H9 (cell line): Measurements from ENCODE around the gene DOK5. TPM values are rescaled to one million over a fixed set of nuclear protein-coding genes. Genes with fewer than 3 reads are reported as not detected.

ENCODE experiments used
- DNase-seq: peaks from one replicate; pipeline ENCODE4 v3.0.0-alpha.2; 2017
- H2AFZ ChIP-seq: one replicate; pipeline ENCODE4 v1.6.1; 2013; ENCODE audit warnings: mild to moderate bottlenecking, low read length, control low read depth, moderate library complexity
- H2AK5ac ChIP-seq: 2 replicates; pipeline ENCODE4 v1.6.1; 2013; ENCODE audit warnings: low read length, control low read depth, mixed read lengths; ENCODE audit not compliant: insufficient read length
- H2BK120ac ChIP-seq: one replicate; pipeline ENCODE4 v1.6.1; 2013; ENCODE audit warnings: low read depth, mild to moderate bottlenecking, low read length, control low read depth, inconsistent platforms; ENCODE audit not compliant: poor library complexity, severe bottlenecking
- H2BK12ac ChIP-seq: 2 replicates; pipeline ENCODE4 v1.6.1; 2013; ENCODE audit warnings: low read length, control low read depth, mixed read lengths, low read depth; ENCODE audit not compliant: insufficient read length
- H2BK15ac ChIP-seq: 2 replicates; pipeline ENCODE4 v1.6.1; 2013; ENCODE audit warnings: low read depth, low read length, control low read depth
- H2BK20ac ChIP-seq: one replicate; pipeline ENCODE4 v1.6.1; 2013; ENCODE audit warnings: low read depth, mild to moderate bottlenecking, low read length, control low read depth, inconsistent platforms; ENCODE audit not compliant: poor library complexity, severe bottlenecking
- H2BK5ac ChIP-seq: 2 replicates; pipeline ENCODE4 v1.6.1; 2013; ENCODE audit warnings: low read length, control low read depth, mixed read lengths; ENCODE audit not compliant: insufficient read length
- H3K14ac ChIP-seq: 2 replicates; pipeline ENCODE4 v1.6.1; 2013; ENCODE audit warnings: low read length, control low read depth; ENCODE audit not compliant: insufficient read depth
- H3K18ac ChIP-seq: 2 replicates; pipeline ENCODE4 v1.6.1; 2013; ENCODE audit warnings: low read depth, mild to moderate bottlenecking, mixed read lengths, low read length, control low read depth; ENCODE audit not compliant: insufficient read length
- H3K23ac ChIP-seq: 2 replicates; pipeline ENCODE4 v1.6.1; 2013; ENCODE audit warnings: low read length, control low read depth, mixed read lengths, low read depth; ENCODE audit not compliant: insufficient read length
- H3K23me2 ChIP-seq: 2 replicates; pipeline ENCODE4 v1.6.1; 2013; ENCODE audit warnings: low read depth, mild to moderate bottlenecking, mixed read lengths, low read length, control low read depth; ENCODE audit not compliant: insufficient read length, poor library complexity, severe bottlenecking
- H3K27ac ChIP-seq: 2 replicates; pipeline ENCODE4 v1.5.1; 2013; ENCODE audit warnings: low read length, control low read depth, mixed read lengths, low read depth; ENCODE audit not compliant: insufficient read length
- H3K27me3 ChIP-seq: 2 replicates; pipeline ENCODE4 v1.6.1; 2013; ENCODE audit warnings: low read length, control low read depth, inconsistent platforms; ENCODE audit not compliant: insufficient read depth
- H3K4ac ChIP-seq: 2 replicates; pipeline ENCODE4 v1.6.1; 2013; ENCODE audit warnings: low read depth, mild to moderate bottlenecking, control low read depth, inconsistent platforms, low read length, moderate library complexity
- H3K4me1 ChIP-seq: 2 replicates; pipeline ENCODE4 v1.6.1; 2013; ENCODE audit warnings: low read length, control low read depth, inconsistent platforms; ENCODE audit not compliant: insufficient read depth
- H3K4me2 ChIP-seq: 2 replicates; pipeline ENCODE4 v1.6.1; 2013; ENCODE audit warnings: low read length, control low read depth, mixed read lengths; ENCODE audit not compliant: insufficient read length, insufficient read depth
- H3K56ac ChIP-seq: 2 replicates; pipeline ENCODE4 v1.6.1; 2013; ENCODE audit warnings: low read depth, mild to moderate bottlenecking, mixed read lengths, low read length, control low read depth; ENCODE audit not compliant: insufficient read length
- H3K79me1 ChIP-seq: 2 replicates; pipeline ENCODE4 v1.6.1; 2013; ENCODE audit warnings: low read depth, mild to moderate bottlenecking, moderate library complexity, low read length, control low read depth, inconsistent platforms; ENCODE audit not compliant: insufficient read depth, poor library complexity, severe bottlenecking
- H3K79me2 ChIP-seq: 2 replicates; pipeline ENCODE4 v1.6.1; 2013; ENCODE audit warnings: low read length, control low read depth, inconsistent platforms; ENCODE audit not compliant: insufficient read depth
- H3K9ac ChIP-seq: 2 replicates; pipeline ENCODE4 v1.6.1; 2013; ENCODE audit warnings: low read length, control low read depth, mixed read lengths; ENCODE audit not compliant: insufficient read length; ENCODE audit errors: extremely low read depth
- H3K9me3 ChIP-seq: one replicate; pipeline ENCODE4 v1.6.1; 2013; ENCODE audit warnings: low read depth, low read length, inconsistent platforms; ENCODE audit not compliant: control insufficient read depth
- H3T11ph ChIP-seq: one replicate; pipeline ENCODE4 v1.6.1; 2013; ENCODE audit warnings: mild to moderate bottlenecking, low read length, control low read depth, inconsistent platforms
- H4K20me1 ChIP-seq: one replicate; pipeline ENCODE4 v1.6.1; 2013; ENCODE audit not compliant: control insufficient read depth, insufficient read length, insufficient read depth
- H4K5ac ChIP-seq: 2 replicates; pipeline ENCODE4 v1.6.1; 2013; ENCODE audit warnings: low read depth, mild to moderate bottlenecking, mixed read lengths, low read length, control low read depth; ENCODE audit not compliant: insufficient read length
- H4K8ac ChIP-seq: replicated peaks from 2 replicates; pipeline ENCODE4 v1.6.1; 2013; ENCODE audit warnings: low read length, control low read depth, mixed read lengths, low read depth; ENCODE audit not compliant: insufficient read length
- H4K91ac ChIP-seq: 2 replicates; pipeline ENCODE4 v1.6.1; 2013; ENCODE audit warnings: low read depth, mild to moderate bottlenecking, moderate library complexity, mixed read lengths, low read length, control low read depth; ENCODE audit not compliant: insufficient read length
- H3K27ac Mint-ChIP-seq, 3 experiments: 2 replicates in 2 of 3; 3 replicates in 1 of 3; pipeline ENCODE4 v1.8.0; 2020 to 2021; ENCODE audit warnings: mixed read lengths in 3 of 3, mild to moderate bottlenecking in 1 of 3, moderate library complexity in 1 of 3
- H3K27me3 Mint-ChIP-seq: 2 replicates; pipeline ENCODE4 v1.8.0; 2021; ENCODE audit warnings: low read depth, mild to moderate bottlenecking, moderate library complexity, mixed read lengths
- H3K36me3 Mint-ChIP-seq, 3 experiments: 2 replicates in 2 of 3; 3 replicates in 1 of 3; pipeline ENCODE4 v1.8.0; 2020 to 2021; ENCODE audit warnings: low read depth in 3 of 3, mixed read lengths in 3 of 3; ENCODE audit not compliant: insufficient read depth in 1 of 3
- H3K4me1 Mint-ChIP-seq, 2 experiments: 2 replicates each; pipeline ENCODE4 v1.8.0; 2020; ENCODE audit warnings: mixed read lengths in 2 of 2
- H3K4me3 Mint-ChIP-seq, 2 experiments: 2 replicates in 1 of 2; 3 replicates in 1 of 2; pipeline ENCODE4 v1.8.0; 2020 to 2021; ENCODE audit warnings: mild to moderate bottlenecking in 2 of 2, mixed read lengths in 2 of 2, moderate library complexity in 1 of 2
- H3K9me3 Mint-ChIP-seq, 2 experiments: 2 replicates in 1 of 2; 3 replicates in 1 of 2; pipeline ENCODE4 v1.8.0; 2020; ENCODE audit warnings: mild to moderate bottlenecking in 2 of 2, mixed read lengths in 2 of 2, moderate library complexity in 1 of 2
- WGBS: extraction: QIAGEN DNeasy Blood & Tissue Kit; methylation state at CpG from one replicate; pipeline ENCODE4 v1.1.7; 2013; ENCODE audit warnings: missing lambda C conversion rate, low lambda C conversion rate, mixed read lengths; ENCODE audit not compliant: insufficient read length; ENCODE audit errors: extremely low coverage; 5-methylcytosine and 5-hydroxymethylcytosine counted together
- total RNA-seq: library from RNA; stranded (reverse); gene quantifications from 2 replicates; pipeline ENCODE4 v1.2.1, GENCODE V29; 2021
- TF ChIP-seq, protein P1 (sequence below): fragments of 200-600 bp; sonication (generic); conservative IDR thresholded peaks from 3 replicates; pipeline ENCODE4 v1.8.0; 2021; ENCODE audit warnings: antibody characterized with exemption, mild to moderate bottlenecking

Gene DOK5
- total RNA-seq, 1 experiment from 2014 or later = 4.5 TPM

DNA sequence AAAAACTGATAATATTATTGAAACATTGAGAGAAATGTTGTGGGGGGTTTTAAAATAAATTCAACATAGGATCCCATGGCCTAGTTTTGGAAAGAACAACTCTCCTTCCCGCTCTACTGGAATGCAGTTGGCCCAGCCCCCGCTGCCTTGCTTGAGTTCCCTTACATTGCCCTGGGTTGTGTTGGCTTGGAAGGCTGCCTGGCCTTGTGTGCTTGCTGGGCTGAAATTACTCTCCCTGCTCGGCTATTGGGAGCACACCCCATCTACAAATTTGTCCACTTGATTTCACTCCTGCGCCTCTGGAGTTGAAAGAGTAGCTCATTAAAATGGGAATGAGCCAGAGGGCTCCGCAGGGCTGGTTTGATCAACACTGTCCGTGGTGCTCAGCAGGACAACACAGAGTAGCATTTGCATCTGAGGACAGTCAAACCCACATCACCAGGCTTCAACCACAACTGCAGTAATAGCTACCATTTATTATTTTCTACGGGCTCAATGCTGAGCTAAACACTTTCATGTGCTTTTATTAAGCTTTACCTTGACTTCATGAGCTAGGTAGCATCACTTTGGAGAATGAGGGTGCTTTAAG is 35.2 kb downstream of the DOK5 start:
- Histone ChIP-seq H4K91ac (no peak overlapping the region), H3K4ac (no peak overlapping the region), H3K27ac (no peak overlapping the region), H3K56ac (no peak overlapping the region), H2BK12ac (no peak overlapping the region), H4K20me1 (no peaks in the 10 kb centered on the region), H2BK20ac (no peak overlapping the region), H2AFZ (no peak overlapping the region), H4K5ac (no peak overlapping the region), H3T11ph (no peak overlapping the region), H3K14ac (no peak overlapping the region), H3K79me1 (no peaks in the 10 kb centered on the region), H2AK5ac (no peak overlapping the region), H2BK120ac (no peak overlapping the region), H3K9ac (no peak overlapping the region), H2BK15ac (no peak overlapping the region), H3K18ac (no peak overlapping the region), H3K4me2 (peak overlapping the region; percentile 2), H3K4me1 (peaks cover 7% of the 10 kb centered on the region; the same call in 1 of the 2 replicates), H3K79me2 (no peaks in the 10 kb centered on the region), H3K27me3 (no peaks in the 10 kb centered on the region), H3K23me2 (no peaks in the 10 kb centered on the region), H3K23ac (no peak overlapping the region), H2BK5ac (no peak overlapping the region), H3K9me3 (no peaks in the 10 kb centered on the region), H4K8ac (no peak overlapping the region)
- DNase-seq = peak; percentile 40
- Mint-ChIP-seq H3K4me3 (peak overlapping the region in 1 of 2 experiments; percentile 46; a peak in 1 of 5 replicates), H3K27me3 (no peaks in the 10 kb centered on the region), H3K9me3 (0 out of 5 replicates have a peak, but pooled peaks cover 0 to 3% of the 10 kb centered on the region in 2 experiments), H3K4me1 (peaks cover 25 to 33% of the 10 kb centered on the region in 2 experiments), H3K36me3 (peaks cover 0 to 4% (median 1%) of the 10 kb centered on the region in 3 experiments; a peak in 4 of 7 replicates), H3K27ac (peak overlapping the region; percentile 78 to 96 (median 94))
- WGBS = no CpG with 5 or more reads among the region's 7 CpGs
- TF ChIP-seq, protein P1, sequence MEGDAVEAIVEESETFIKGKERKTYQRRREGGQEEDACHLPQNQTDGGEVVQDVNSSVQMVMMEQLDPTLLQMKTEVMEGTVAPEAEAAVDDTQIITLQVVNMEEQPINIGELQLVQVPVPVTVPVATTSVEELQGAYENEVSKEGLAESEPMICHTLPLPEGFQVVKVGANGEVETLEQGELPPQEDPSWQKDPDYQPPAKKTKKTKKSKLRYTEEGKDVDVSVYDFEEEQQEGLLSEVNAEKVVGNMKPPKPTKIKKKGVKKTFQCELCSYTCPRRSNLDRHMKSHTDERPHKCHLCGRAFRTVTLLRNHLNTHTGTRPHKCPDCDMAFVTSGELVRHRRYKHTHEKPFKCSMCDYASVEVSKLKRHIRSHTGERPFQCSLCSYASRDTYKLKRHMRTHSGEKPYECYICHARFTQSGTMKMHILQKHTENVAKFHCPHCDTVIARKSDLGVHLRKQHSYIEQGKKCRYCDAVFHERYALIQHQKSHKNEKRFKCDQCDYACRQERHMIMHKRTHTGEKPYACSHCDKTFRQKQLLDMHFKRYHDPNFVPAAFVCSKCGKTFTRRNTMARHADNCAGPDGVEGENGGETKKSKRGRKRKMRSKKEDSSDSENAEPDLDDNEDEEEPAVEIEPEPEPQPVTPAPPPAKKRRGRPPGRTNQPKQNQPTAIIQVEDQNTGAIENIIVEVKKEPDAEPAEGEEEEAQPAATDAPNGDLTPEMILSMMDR = no peak
